ENCODE results near the gene STYXL1.

Gene STYXL1

DNA sequence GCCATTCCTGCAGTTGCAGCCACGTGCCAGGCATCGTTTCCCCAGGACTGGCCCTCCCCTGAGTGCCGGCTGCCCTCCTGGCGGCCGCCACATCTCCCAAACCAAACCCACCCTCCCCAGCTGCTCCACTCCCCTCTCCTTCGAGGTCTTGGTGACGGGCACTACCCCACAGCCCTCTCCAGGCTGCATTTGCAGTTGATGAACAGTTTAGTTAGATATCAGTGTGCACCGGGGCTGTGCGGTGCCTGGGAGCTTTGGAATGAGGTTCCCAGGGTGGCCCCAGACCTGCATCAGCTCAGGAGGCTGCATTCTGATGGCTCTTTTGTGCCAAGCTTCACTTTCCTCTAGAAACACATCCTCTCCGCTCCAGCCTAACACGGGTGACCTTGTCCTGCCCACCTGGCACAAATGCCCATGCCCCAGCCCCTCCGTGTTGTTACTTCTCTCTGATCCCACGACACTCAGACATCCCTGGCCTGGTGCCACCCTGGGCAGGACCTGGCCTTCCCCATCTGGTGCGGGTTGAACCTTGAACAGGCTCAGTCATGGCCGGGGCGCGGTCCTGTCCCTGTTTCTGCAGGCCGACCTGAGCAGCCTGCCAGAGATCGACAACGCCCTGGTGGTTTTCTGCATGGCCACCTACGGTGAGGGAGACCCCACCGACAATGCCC lies 67.9 kb downstream of the STYXL1 start:
- DNase-seq (ENCODE audit: low spot score) = no peak

DNA sequence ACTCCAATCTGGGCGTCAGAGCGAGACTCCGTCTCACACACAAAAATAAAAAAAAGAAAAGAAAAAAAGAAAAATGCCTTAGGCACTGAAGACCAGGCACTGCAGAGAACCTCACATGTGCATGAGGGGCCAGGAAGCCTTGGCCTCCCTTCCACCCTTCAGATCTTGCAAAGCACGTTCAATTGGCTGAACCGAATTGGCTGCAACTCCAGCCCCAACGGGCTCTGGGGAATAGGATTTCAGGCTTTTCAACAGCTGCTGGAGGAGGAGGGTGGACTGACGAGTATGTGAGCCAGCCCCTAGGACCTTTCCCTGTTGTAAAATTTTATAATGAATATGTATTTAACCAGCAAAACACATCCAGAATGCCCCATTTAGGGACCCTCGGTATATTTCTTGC lies 70.1 kb downstream of the STYXL1 start:
- no peak for DNase-seq (ENCODE audit: low spot score)

DNA sequence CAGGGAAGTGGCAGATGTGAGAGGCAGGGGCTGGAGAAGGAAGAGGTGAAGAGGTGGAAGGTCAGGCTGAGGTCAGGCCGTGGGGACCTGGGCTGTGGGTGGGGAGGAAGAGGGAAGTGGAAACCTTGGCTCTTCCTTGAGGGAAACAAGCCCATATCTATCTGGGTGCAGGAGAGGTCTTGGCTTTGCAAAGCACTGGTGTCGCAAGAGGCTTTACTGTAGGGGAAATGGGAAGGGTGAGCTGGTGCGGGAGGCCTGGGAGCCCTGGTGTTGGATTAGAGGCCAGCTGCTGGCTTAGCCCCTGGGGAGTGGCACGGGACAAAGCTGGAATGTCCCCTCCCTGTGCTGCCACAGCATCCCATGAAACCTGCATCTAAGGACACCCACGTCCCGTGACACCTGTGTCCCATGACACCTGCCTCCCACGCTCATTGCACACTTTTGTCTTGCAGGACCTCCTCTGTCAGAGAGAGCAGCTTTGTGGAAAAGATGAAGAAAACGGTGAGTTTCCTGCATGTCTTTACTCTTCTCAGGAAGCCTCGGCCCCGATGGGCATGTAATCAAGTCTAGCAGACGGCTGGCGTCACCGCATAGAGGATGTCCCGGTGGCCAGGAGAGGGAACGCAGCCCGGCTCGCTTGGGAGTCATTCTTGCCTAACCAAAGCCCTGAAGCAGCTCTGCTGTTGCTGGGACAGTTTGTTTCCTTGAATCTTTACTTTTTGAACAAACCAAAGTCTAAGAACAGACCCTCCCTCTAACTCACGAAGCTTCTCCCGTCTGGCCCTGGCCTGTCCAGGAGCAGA lies 75.6 kb downstream of the STYXL1 start:
- no peak for DNase-seq (ENCODE audit: low spot score)

DNA sequence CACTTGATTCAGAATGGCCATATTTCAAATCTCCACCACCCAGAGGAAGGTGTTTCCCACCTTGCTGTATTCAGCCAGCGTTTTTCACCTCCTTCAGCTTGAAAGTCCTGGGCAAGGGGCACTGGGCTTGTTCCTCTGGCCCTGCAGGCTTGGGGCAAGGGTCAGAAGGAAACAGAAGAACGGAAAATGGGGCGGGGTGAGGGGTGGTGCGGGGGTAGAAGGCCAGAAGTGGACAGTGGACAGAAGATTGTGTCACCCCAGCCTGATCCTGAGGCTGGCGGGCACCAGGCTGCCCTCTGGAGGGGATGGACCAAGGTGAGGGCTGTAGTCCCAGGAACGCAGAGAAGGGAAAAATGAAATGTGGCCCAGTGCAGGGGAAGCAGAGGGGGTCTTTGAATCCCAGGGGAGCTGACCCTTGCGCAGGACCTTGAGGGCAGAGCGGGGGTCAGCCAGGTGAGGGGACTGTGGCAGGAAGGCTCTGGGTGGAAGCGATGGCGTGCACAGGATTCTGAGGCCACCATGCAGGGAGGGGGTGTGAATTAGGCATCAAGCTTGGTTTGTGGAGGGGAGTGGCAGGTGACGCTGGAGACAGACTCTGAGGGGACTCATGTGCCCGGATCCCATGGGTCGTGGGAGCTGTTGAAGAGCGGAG lies 76.4 kb downstream of the STYXL1 start:
- DNase-seq (ENCODE audit: low spot score) = no peak

DNA sequence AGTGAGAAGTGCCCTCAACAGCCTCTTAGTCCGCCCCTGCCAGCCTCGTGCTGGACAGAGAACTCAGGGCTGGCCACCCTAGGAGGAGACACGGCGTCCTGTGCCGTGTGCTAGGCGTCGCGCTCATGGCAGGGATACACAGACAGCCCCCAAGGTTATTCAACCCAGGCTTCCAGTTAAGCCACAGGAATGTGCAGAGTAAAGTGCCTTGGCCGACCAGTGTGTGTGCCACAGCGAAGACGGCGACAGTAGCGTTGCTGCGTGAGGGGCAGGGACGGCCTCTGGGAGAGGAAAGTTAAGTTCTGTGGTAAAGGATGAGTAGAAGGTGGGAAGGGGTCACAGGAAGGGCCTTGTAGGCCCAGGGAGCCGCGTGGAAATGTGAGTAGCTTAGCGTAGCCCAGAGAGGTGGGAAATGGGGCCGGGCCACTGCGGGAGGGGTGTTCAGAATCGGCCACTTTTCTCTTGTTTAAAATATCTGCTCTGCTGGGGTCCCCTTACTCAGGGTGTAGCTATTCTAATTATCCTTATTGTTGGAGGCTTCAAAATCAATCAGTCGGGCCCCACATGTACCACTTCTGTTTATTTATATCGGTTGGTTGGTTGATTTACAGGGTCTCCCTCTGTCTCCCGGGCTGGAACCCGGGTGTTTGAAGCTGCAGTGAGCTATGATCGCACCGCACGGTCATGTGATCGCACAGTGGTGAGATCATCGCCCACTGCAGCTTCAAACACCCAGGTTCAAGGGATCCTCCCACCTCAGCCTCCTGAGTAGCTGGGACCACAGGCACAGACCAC lies 77.9 kb downstream of the STYXL1 start:
- no peak for DNase-seq (ENCODE audit: low spot score)

DNA sequence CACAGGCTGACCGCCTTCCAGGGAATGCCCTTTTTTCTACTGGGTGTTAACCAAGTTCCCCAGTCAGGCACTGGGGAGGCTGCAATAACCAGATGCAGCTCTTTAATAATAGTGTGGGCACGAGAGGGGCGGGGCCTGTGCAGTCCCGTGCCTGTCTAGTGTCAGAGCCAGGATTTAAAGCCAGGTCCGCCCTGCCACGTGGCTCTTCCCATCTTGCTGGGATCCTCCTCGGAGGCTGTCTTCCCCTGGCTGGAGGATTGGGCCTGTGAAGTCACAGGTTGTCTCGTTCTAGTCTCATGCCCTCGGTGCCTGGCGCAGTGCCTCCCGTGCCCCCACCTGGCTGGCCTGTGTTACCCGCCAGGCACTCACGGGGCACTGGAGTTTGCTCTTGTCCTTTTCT lies 78.6 kb downstream of the STYXL1 start:
- DNase-seq (ENCODE audit: low spot score) = no peak

DNA sequence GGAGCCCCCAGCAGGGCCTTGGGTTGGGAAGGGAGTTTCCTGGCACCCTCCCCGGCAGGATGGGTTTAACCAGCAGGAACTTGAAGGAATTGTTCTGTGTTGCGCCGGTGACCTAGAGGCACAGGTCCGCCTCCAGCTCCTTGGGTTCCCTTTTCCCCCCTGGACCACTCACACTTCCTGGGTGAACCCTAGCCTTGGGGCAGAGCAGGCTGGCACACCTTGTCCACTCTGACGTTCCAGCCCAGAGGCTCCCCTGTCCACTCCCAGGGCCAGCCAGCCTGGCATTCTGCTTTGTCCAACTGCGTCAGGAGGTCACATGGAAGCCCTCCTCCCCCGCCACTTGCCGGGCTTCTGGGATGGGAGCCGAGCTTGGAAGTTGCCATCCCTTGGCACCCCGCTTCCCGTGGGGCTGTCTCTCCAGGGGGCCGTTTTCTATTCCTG lies 79.2 kb downstream of the STYXL1 start:
- no peak for DNase-seq (ENCODE audit: low spot score)

DNA sequence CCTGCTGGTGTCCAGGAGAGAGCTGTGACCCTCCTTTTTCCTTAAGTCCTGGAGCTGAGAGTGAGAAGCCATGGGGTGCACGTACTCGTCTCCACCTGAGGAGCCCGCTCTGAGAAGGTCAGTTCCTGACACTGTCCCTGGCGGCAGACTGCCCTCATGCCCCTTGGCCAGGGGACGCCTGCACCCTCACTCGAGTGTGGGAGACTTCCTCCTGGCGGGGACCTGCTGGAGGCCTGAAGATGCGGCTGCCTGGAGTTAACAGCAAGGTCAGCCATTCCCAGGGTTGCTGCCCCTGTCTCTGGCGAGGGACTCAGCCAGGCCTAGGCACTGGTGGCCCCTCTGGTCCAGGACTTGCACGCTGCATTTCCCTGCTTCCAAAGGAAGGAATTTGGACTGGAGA lies 79.8 kb downstream of the STYXL1 start:
- no peak for DNase-seq (ENCODE audit: low spot score)

DNA sequence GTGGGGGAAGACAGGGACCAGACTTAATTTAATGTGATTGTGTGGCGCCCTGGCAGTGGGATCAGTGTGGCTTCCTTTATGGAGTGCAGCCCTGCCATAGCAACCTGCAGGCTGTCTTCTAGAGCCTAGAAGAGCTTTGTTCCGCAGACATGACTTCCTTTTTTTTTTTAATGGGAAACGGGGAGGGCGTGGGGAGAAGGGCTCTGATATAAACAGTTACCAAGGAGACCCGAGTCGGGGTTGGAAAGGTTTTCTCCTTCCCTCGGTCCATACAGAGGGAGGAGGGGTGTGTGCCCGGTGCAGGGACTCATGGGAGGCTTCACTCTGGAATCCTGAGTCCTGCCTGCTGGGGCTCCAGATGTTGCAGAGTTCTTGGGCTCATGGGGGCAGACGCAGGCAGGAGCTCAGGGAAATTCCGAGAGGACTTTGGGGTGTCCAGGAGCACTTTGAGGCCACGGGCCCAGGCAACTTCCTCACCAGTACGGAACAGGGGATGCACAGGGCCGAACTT lies 80.3 kb downstream of the STYXL1 start:
- DNase-seq (ENCODE audit: low spot score) = no peak

DNA sequence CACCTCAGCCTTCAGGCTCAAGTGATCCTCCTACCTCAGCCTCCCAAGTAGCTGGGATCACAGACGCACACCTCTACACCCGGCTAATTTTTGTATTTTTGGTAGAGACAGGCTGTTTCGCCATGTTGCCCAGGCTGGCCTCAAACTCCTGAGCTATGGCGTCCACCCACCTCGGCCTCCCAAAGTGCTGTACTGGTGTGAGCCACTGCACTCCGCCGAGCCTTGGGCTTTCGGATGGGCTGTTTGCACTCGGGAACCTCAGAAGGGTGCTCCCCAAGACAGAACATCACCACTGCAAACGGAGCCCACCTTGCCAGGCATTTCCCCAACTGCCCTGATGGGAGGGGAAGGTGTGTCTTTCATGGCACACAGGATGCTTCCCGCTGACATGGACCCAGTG lies 80.7 kb downstream of the STYXL1 start:
- DNase-seq (ENCODE audit: low spot score) = no peak

DNA sequence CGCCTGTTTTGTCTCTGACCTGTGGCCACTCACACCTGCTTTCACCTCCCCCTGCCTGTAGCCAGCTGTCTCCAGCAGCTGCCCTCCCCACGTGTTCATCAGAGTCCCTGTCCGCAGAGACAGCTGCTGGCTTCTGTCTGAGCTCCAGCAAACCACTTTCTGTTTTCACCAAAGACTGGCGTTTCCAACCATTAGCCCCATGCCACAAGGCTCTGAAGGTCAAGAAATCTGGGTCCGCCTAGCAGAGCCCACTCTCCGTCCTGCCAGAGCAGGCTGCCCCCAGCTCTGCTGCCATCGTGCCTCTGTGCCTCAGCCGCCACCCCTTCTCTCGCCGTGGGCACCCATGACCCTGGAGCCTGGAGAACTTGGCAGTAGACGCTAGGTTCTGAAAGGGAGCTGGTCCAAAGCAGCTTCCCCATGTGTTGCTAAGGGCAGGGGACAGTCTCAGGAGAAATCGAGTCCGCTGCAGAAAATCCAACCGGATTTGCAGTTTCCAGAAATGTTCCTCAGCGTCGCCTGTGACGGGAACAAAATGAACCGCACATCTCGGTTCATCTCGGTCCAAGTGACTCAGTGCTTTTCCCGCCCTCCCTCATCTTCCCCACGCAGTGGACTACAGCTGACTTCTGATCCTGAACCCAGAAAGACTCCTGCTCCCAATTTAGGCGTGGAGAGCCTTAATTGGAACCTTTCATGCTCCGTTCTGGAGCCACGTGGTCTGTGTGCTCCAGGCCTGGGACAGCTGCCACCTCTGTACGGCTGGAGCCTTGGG lies 81.4 kb downstream of the STYXL1 start:
- DNase-seq (ENCODE audit: low spot score) = no peak

DNA sequence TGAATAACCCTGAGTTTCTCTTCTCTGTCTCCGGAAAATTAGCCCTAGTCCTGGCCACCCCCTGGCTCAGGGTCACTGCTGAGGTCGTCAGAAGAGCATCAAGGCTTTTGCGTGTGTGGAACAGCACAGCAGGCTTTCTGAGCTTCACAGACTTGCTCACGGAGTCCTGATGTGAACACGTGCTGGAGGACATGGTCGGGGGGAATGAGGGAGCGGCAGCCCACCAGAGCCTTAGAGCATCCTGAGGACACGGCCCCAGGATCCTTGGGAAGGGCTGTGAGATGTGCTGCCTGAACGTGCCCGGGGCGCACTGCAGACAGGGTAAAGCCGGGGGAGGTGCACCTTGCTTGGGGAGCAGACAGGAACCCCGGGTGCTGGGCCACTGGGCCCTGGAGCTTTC lies 82.2 kb downstream of the STYXL1 start:
- DNase-seq (ENCODE audit: low spot score) = no peak

DNA sequence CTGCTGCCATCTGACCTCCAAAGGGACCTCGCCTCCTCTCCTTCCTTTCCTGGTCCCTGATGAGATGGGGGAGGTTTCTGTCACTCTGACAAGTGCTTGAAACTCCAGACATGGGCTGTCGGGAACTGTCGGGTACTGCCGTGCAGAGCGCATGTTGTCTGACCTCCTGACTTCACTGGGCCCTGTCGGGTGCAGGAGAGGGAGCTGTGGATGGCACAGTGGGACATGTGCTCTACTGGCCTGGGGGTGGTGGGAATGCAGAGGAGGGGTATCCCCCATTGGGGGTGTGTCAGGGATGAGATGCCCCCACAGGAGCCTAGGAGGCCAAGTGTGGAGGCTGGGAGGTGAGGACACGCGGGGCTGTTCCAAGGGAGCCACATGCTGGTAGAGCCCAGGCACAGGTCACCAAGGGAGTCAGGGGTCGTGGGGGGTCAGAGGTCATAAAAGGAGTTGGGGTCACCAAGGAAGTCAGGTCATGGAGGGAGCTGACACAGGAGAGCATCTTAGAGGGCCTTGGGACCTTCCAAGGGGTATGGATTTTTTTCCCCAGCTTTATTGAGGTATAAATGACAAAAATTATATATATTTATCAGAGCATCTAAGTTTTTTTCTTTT lies 84.3 kb downstream of the STYXL1 start:
- DNase-seq (ENCODE audit: low spot score) = no peak

DNA sequence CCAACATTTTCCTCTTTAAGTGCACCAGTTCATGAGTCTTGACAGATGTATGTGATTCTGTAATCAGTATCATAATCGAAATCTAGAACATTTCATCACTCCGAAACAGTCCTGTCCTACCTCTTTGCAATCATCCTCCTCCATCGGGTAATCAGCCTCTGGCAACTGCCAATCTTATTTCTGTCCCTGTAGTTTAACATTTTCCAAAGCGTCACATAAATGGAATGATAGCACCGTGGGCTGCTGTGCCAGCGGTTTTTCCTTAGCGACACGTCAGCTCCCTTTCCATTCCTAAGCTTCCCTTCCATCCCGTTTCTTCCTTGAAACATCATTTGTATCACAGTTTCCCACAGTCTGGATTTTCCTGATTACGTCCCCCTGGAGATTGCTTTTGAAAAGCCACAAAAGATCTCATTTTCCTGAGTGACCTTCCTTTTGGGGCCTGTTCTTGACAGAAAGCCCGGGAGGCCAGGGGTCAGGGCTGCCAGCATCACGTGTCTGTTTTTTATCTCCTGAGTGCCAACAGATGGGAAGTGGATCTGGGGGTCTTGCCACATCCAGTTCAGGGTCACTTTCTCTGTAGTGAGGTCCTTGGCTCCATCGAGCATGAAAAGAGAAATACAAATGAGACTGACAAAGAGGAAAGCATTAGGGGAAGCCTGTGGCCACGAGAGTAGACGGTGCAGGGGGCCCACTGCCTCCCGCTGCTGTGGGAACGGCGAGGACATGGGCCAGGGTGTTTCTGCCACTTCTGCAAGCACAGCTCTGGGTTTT lies 85.0 kb downstream of the STYXL1 start:
- DNase-seq (ENCODE audit: low spot score) = no peak

DNA sequence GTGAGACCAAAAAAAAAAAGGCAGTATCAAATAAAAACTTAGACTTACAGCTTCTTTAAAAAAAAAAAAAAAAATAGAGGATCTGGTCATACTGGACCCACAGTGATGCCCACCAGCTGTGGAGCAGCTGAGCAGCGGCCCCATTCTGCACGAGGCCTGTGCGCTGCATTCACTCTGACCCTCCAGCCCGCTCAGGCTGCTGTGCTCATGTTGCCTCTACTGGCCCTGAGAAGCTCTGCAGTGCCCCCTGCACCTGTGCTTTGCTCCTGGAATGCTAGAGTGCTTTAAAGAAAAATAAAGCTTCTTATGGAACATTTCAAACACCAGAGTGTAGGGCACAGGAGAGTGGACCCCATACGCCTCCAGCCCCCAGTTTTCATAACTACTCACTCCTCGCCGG lies 86.6 kb downstream of the STYXL1 start:
- DNase-seq (ENCODE audit: low spot score) = no peak

DNA sequence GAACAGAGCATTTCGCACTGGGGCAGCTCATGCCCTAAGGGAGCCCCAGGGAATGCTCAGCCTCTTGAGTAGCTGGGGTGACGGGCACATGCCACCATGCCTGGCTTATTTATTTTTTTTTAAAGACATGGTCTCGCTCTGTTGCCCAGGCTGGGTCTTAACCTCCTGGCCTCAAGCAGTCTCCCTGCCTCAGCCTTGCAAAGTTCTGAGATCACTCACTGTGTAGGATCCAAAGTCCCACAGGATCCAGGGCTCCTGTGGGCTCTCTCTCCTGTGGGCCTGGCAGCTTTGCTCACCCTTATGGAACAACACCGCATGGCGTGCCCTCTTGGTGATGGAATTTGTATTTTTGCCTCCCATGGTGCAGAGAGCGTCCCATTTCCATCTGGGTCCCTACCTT lies 87.4 kb downstream of the STYXL1 start:
- DNase-seq (ENCODE audit: low spot score) = no peak

DNA sequence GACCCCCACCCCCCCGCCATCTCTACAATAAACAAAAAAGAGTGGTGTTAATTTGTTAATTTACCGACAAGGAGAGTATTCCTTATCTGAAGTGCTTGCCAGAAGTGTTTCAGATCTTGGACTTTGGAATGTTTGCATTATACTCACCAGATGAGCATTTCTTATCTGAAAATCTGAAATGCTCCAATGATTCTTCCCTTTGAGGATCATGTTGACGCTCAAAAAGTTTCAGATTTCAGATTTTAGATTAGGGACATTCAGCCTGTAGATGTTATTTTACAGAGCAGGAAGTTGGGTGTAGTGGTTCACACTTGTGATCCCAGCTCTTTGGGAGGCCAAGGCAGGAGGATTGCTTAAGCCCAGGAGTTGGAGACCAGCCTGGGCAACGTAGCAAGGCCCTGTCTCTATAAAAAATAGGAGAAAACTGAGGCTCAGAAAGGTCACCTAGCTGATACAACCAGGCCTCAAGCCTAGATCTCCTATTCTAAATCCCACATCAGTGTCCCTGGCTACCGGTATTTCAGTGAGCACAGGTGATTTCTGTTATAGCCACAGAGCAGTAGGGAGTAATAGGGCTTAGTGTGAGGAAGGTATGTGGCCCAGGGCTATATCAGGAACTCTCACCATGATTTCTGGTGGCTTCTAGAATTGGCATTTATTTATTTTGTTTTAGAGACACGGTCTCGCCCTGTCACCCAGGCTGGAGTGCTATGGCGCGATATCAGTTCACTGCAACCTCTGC lies 88.8 kb downstream of the STYXL1 start:
- no peak for DNase-seq (ENCODE audit: low spot score)

DNA sequence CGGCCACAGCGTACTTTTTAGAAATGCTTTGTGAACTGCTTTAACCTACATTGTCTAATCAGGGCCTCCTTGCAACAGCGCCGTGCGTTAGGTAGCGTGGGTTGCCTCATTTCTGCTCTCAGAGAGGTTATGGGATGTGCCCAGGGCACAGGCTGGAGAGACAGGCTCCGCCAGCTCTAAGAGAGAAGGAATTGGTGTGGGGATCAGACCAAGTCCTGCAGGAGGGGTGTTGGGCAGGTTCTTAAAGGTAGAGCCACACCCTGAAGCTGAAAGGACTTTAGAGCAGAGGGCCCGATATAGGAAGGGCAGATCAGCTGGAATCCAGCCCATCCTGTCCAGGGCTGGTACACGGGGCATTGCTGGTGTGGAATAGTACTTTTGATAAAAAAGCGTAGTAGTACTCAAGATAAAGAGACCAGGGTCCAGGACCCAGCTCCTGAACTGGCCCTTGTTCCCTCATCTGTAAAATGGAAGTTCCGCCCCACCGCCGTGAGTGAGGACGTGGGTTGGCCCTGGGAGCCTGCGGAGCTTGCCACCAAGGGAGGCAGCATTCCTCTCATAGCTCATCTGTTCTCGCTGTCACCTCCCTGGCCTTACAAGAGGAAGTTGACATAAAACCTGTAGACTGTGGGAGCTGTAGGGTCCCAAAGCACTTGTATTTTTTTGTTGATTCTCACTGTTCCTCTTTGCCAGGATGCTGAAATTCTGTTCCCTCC lies 90.6 kb downstream of the STYXL1 start:
- DNase-seq (ENCODE audit: low spot score) = no peak

Measured in hematopoietic multipotent progenitor cell treated with erythropoietin and hydrocortisone succinate and interleukin-3 and kit ligand, for 15 days (in vitro differentiated cells).